ENCODE measurements around the gene CALM1. TPM values are rescaled to one million over a fixed set of nuclear protein-coding genes. Genes with fewer than 3 reads are reported as not detected.

The CALM1 gene
- total and polyA plus RNA-seq, 10 of the 15 experiments (the other 5 are each of a cell fraction or from before 2014, with no cell fraction given) = 110 to 729 (median 261) TPM

DNA sequence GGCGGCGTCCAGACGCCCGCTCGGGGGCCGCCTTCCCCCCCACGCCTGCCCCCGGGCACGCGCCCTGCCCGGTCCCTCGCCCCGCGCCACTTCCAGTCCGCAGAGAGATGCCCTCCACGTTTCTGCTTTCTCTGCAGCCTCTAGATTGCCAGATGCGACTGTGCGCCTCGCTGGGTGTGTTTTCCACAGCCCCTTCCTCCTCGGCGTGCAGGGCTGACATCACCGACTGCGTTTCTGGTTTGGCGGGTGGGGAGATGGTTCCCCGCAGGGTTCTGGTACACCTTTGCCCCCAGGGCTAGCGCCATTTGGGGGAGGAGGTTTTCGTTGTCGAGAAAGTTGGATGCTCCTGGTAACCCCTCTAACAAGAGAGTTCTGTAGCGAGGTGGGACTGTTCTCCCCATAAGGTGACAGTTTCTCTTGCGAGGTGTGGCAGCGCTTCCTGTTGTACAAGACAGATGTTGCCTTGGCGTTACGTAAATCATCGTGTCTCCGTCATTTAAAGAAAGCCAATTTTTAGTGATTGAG is 1.5 kb downstream of the CALM1 start (continued):
- TF ChIP-seq NFYB (IDR thresholded peaks at IDR 0.05; ENCODE audit: insufficient read depth, low read depth, low read length) = no peak
- TF ChIP-seq NKRF (conservative IDR thresholded peaks at IDR 0.05) = peak; percentile 55
- no peak for TF ChIP-seq KLF5 (IDR thresholded peaks at IDR 0.05; ENCODE audit: partially characterized antibody)
- TF ChIP-seq, protein P1, sequence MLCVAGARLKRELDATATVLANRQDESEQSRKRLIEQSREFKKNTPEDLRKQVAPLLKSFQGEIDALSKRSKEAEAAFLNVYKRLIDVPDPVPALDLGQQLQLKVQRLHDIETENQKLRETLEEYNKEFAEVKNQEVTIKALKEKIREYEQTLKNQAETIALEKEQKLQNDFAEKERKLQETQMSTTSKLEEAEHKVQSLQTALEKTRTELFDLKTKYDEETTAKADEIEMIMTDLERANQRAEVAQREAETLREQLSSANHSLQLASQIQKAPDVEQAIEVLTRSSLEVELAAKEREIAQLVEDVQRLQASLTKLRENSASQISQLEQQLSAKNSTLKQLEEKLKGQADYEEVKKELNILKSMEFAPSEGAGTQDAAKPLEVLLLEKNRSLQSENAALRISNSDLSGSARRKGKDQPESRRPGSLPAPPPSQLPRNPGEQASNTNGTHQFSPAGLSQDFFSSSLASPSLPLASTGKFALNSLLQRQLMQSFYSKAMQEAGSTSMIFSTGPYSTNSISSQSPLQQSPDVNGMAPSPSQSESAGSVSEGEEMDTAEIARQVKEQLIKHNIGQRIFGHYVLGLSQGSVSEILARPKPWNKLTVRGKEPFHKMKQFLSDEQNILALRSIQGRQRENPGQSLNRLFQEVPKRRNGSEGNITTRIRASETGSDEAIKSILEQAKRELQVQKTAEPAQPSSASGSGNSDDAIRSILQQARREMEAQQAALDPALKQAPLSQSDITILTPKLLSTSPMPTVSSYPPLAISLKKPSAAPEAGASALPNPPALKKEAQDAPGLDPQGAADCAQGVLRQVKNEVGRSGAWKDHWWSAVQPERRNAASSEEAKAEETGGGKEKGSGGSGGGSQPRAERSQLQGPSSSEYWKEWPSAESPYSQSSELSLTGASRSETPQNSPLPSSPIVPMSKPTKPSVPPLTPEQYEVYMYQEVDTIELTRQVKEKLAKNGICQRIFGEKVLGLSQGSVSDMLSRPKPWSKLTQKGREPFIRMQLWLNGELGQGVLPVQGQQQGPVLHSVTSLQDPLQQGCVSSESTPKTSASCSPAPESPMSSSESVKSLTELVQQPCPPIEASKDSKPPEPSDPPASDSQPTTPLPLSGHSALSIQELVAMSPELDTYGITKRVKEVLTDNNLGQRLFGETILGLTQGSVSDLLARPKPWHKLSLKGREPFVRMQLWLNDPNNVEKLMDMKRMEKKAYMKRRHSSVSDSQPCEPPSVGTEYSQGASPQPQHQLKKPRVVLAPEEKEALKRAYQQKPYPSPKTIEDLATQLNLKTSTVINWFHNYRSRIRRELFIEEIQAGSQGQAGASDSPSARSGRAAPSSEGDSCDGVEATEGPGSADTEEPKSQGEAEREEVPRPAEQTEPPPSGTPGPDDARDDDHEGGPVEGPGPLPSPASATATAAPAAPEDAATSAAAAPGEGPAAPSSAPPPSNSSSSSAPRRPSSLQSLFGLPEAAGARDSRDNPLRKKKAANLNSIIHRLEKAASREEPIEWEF (IDR thresholded peaks at IDR 0.05; ENCODE audit: insufficient replicate concordance, low read depth, low read length) = no peak
- TF ChIP-seq ATF7 (IDR thresholded peaks at IDR 0.05; ENCODE audit: low read depth) = peak; percentile 68; the same call in 1 of the 2 replicates

All from GM12878 (cell line).